Heart right ventricle (tissue), 16 donors: ENCODE results near the gene ILKAP. TPM values are rescaled to one million over a fixed set of nuclear protein-coding genes. Genes with fewer than 3 reads are reported as not detected.
"Not testable (repeated sequence)": the region's sequence is repeated elsewhere in the genome, so short reads cannot be mapped to it uniquely, and the experiment has no call there.

Experiments used
- ATAC-seq, 8 donors: fragments of 200-7000 bp; cut with Tn5 transposase; one replicate each; pipeline ENCODE4 v1.9.1; 2020; ENCODE audit warnings: mild to moderate bottlenecking in 8 of 8, moderate library complexity in 8 of 8, moderate number of reproducible peaks in 1 of 8
- DNase-seq, 2 donors: peaks; one replicate each; pipeline ENCODE4 v3.0.0-alpha.2; 2020
- H3K27ac ChIP-seq, 10 donors: fragments of 200-600 bp; sonication (generic) in 2 of 10; one replicate each; pipeline versions ENCODE4 v1.5.0 to v1.8.0; 2020 to 2022; ENCODE audit warnings: mild to moderate bottlenecking in 3 of 10
- H3K27me3 ChIP-seq, 7 donors: fragments of 200-600 bp; one replicate each; pipeline ENCODE4 v1.8.0; 2021 to 2022; ENCODE audit warnings: mild to moderate bottlenecking in 2 of 7
- H3K36me3 ChIP-seq, 9 donors: fragments of 200-600 bp; sonication (generic) in 1 of 9; one replicate each; pipeline versions ENCODE4 v1.5.0 to v1.8.0; 2020 to 2022; ENCODE audit warnings: mild to moderate bottlenecking in 2 of 9
- H3K4me1 ChIP-seq, 9 donors: fragments of 200-600 bp; sonication (generic) in 1 of 9; one replicate each; pipeline versions ENCODE4 v1.5.0 to v1.8.0; 2020 to 2022; ENCODE audit warnings: mild to moderate bottlenecking in 4 of 9
- H3K4me3 ChIP-seq, 10 donors: fragments of 200-600 bp; sonication (generic) in 2 of 10; one replicate each; pipeline versions ENCODE4 v1.5.0 to v1.8.0; 2020 to 2022; ENCODE audit warnings: mild to moderate bottlenecking in 7 of 10, moderate library complexity in 2 of 10
- H3K9me3 ChIP-seq, 11 donors: fragments of 200-600 bp in 10 of 11; sonication (generic) in 2 of 11; one replicate each; pipeline versions ENCODE4 v1.5.0 to v1.8.0; 2013 to 2022; ENCODE audit warnings: mild to moderate bottlenecking in 2 of 11, control low read depth in 1 of 11, moderate library complexity in 1 of 11
- CTCF ChIP-seq, 9 donors: fragments of 200-600 bp; sonication (generic) in 2 of 9; IDR thresholded peaks; one replicate each; pipeline versions ENCODE4 v1.5.0 to v1.8.0; 2021 to 2022; ENCODE audit warnings: antibody characterized with exemption in 9 of 9, mild to moderate bottlenecking in 5 of 9, moderate library complexity in 1 of 9
- WGBS, 2 donors: extraction: QIAGEN DNeasy Blood & Tissue Kit; methylation state at CpG; one replicate each; pipeline ENCODE4 v1.1.7; 2013; ENCODE audit warnings: inconsistent platforms in 1 of 2; 5-methylcytosine and 5-hydroxymethylcytosine counted together
- intact Hi-C, 10 donors: fragments of 100-400 bp; cut with DNase I; formaldehyde crosslinking; loops; one replicate each; pipeline versions ENCODE4 v1.11.1 to v1.14.2; 2022
- polyA plus RNA-seq, 2 donors: library from polyadenylated mRNA; stranded (reverse); fragments of 200-250 nt; gene quantifications; one replicate each; pipeline ENCODE4 v1.2.3, GENCODE V29; 2013
- total RNA-seq, 10 donors: library from RNA; stranded (reverse); fragmentation: NEBNext Ultra II Directional in 3 of 10; extraction: Animal tissue kit (Norgen Biotek cat#: 25700) in 3 of 10; gene quantifications; one replicate each; pipeline versions ENCODE4 v1.2.1 to v1.2.4, GENCODE V29; 2021 to 2023
- donor health status: Arrhythmogenic right ventricular cardiomyopathy.
- donor health status: ischemic (EF 13 %, LVEDD 7.1; RV severe dilation, severe dysfunction).
- donor health status: healthy with polysubstance abuse.
- donor health status: DM: no; HTN: yes; CAD: no.
- donor health status: DM: no; HTN: no; CAD: no.
- donor health status: ischemic (EF 25% LVEDD 6.9; RV normal size, moderate dysfunction).
- donor health status: ischemic (EF 25% LVEDD 5.7; RV mildly dilated, moderate dysfunction).
- donor health status: healthy.
- donor health status: DM: yes; HTN: yes; CAD: no.
- donor health status: Ischemic cardiomyopathy.
- donor health status: ischemic (EF 35%, LVEDD 5.7; RV mildly dilated, moderate dysfunction).
- donor health status: nonischemic (EF 11% LVEDD 7.7; RV severe dilation, severe dysfunction).
- donor health status: DM: yes; HTN: yes; CAD: no.
- donor health status: PGD.
- donor health status: ischemic (EF 29% LVEDD 5.4; RV normal size, mild dysfunction).
- donor health status: nonischemic (EF 23%, LVEDD 6.1; RV moderate dilation, normal function).

ILKAP gene
- total and polyA plus RNA-seq, 12 donors, result 19.6 to 83.9 (median 25.6) TPM

GRCh38 chr2:238172439-238172838 is 31.1 kb downstream of the ILKAP start:
- H3K9me3 ChIP-seq, result no peaks in the 10 kb centered on the region
- ATAC-seq (no peak), DNase-seq (no peak)
- no peak overlapping the region for H3K4me3 ChIP-seq
- 89 to 91% methylated on average over 14 of the region's 14 CpGs for WGBS, 2 donors
- peaks cover 0 to 23% (median 11%) of the 10 kb centered on the region in 9 donors for H3K4me1 ChIP-seq
- peaks cover 0 to 98% (median 43%) of the 10 kb centered on the region in 9 donors for H3K36me3 ChIP-seq
- intact Hi-C loops, result no loop called here
- TF ChIP-seq CTCF (IDR thresholded peaks at IDR 0.05), result no peak
- H3K27ac ChIP-seq, result no peak overlapping the region
- H3K27me3 ChIP-seq, result no peaks in the 10 kb centered on the region

- DNase-seq, result no peak
- Histone ChIP-seq H3K27me3 (no peaks in the 10 kb centered on the region), H3K9me3 (no peaks in the 10 kb centered on the region), H3K4me3 (no peak overlapping the region), H3K4me1 (peaks cover 0 to 23% (median 11%) of the 10 kb centered on the region in 9 donors), H3K36me3 (peaks cover 0 to 97% (median 40%) of the 10 kb centered on the region in 9 donors), H3K27ac (peak overlapping the region in 1 of 10 donors; percentile 31)
- intact Hi-C loops, result no loop called here
- no peak for TF ChIP-seq CTCF (IDR thresholded peaks at IDR 0.05)
- no peak for ATAC-seq
- WGBS, 2 donors, result 94 to 95% methylated on average over 9 of the region's 9 CpGs
Observed at GRCh38 chr2:238171575-238172187, 31.8 kb downstream of the ILKAP start.

GRCh38 chr2:238171072-238171431 is 32.4 kb downstream of the ILKAP start:
- ATAC-seq, H3K9me3 ChIP-seq, DNase-seq, intact Hi-C loops, H3K27me3 ChIP-seq, H3K4me3 ChIP-seq: not testable (repeated sequence)
- WGBS, 2 donors, result 90 to 96% methylated on average over 5 of the region's 5 CpGs
- H3K27ac ChIP-seq, result peak overlapping the region in 1 of 10 donors; percentile 80
- peaks cover 0 to 96% (median 40%) of the 10 kb centered on the region in 9 donors for H3K36me3 ChIP-seq
- peaks cover 0 to 23% (median 11%) of the 10 kb centered on the region in 9 donors for H3K4me1 ChIP-seq

- WGBS, 2 donors, result 89 to 90% methylated on average over 21 of the region's 21 CpGs
- no peak for DNase-seq
- TF ChIP-seq CTCF (IDR thresholded peaks at IDR 0.05), result no peak
- no peak overlapping the region for H3K4me3 ChIP-seq
- no peak for ATAC-seq
- intact Hi-C loops, result no loop called here
- H3K36me3 ChIP-seq, result peaks cover 0 to 92% (median 38%) of the 10 kb centered on the region in 9 donors
- H3K27me3 ChIP-seq, result no peaks in the 10 kb centered on the region
- H3K9me3 ChIP-seq, result no peaks in the 10 kb centered on the region
- peaks cover 0 to 23% (median 11%) of the 10 kb centered on the region in 9 donors for H3K4me1 ChIP-seq
- H3K27ac ChIP-seq, result peak overlapping the region in 2 of 10 donors; percentile 42 to 80
Observed at GRCh38 chr2:238170386-238171071, 33.0 kb downstream of the ILKAP start.
